HepG2 (cell line): ENCODE results near the gene APOA1. TPM values are rescaled to one million over a fixed set of nuclear protein-coding genes. Genes with fewer than 3 reads are reported as not detected.
A peak's percentile ranks its signal among the peaks of the same experiment; 100 is the strongest.

Source experiments
- ATAC-seq: fragments of 200-7000 bp; cut with Tn5 transposase; 3 replicates; pipeline ENCODE4 v1.9.1; 2020; ENCODE audit warnings: mild to moderate bottlenecking, moderate library complexity
- Bru-seq: library from RNA; stranded (reverse); fragments of 400-500 nt; gene quantifications from one replicate; lab custom pipeline; 2021; lab: Mats Ljungman, UMichigan
- BruChase-seq, 2 experiments: library from RNA; stranded (reverse); fragments of 400-500 nt; gene quantifications; one replicate each; lab custom pipeline; 2021; lab: Mats Ljungman, UMichigan
- BruUV-seq: library from RNA; stranded (reverse); fragments of 400-500 nt; replicated peaks from 2 replicates; lab custom pipeline; 2021; lab: Mats Ljungman, UMichigan
- CTCF ChIA-PET: fragments of 300-600 bp; formaldehyde crosslinking; extraction: SDS; loops from one replicate; lab custom pipeline; 2021; ENCODE audit warnings: low total read pairs, inconsistent platforms, low intra/inter-chr PET ratio; lab: Yijun Ruan, JAX
- POLR2A ChIA-PET: fragments of 350-600 bp; sonication (Branson Sonifier 250); formaldehyde crosslinking; loops from one replicate; lab custom pipeline; 2020; ENCODE audit warnings: antibody characterized with exemption, inconsistent platforms; lab: Yijun Ruan, JAX
- DNase-seq: peaks from one replicate; pipeline ENCODE4 v3.0.0-alpha.2; 2015; ENCODE audit warnings: low spot score
- FAIRE-seq: peaks from 3 replicates; lab custom pipeline; 2011; peaks lifted over from hg19 to GRCh38; lab: Jason Lieb, UNC
- H2AFZ ChIP-seq: one replicate; pipeline ENCODE4 v1.6.1; 2011; ENCODE audit warnings: low read length, inconsistent platforms
- H3K27ac ChIP-seq: fragments of 300-600 bp; 3 replicates; pipeline ENCODE4 v1.8.0; 2011; ENCODE audit warnings: mixed run types, mild to moderate bottlenecking, mixed read lengths, low read length, inconsistent platforms; ENCODE audit not compliant: insufficient read depth; ENCODE audit errors: extremely low read length
- H3K27me3 ChIP-seq, 2 experiments: fragments of 200-600 bp in 1 of 2; 2 replicates in 1 of 2; 3 replicates in 1 of 2; pipeline versions ENCODE4 v1.6.0 to v1.8.0; 2011; ENCODE audit warnings: low read length in 2 of 2, mild to moderate bottlenecking in 2 of 2, moderate library complexity in 2 of 2, inconsistent platforms in 1 of 2; ENCODE audit not compliant: insufficient read depth in 2 of 2, control insufficient read depth in 1 of 2
- H3K36me3 ChIP-seq, 2 experiments: fragments of 200-600 bp in 1 of 2; replicated peaks in 1 of 2; 2 replicates in 1 of 2; 3 replicates in 1 of 2; pipeline versions ENCODE4 v1.5.1 to v1.8.0; 2011; ENCODE audit warnings: low read length in 2 of 2, inconsistent platforms in 1 of 2; ENCODE audit not compliant: insufficient read depth in 2 of 2, control insufficient read depth in 1 of 2
- H3K4me1 ChIP-seq: 2 replicates; pipeline ENCODE4 v1.5.1; 2012; ENCODE audit warnings: low read length, inconsistent platforms; ENCODE audit not compliant: insufficient read depth
- H3K4me2 ChIP-seq: 2 replicates; pipeline ENCODE4 v1.6.0; 2011; ENCODE audit warnings: low read depth, low read length, inconsistent platforms
- H3K4me3 ChIP-seq, 3 experiments: fragments of 200-600 bp in 1 of 3; sonication (generic), shearing (Covaris generic) in 1 of 3; replicated peaks in 1 of 3; 2 replicates each; pipeline ENCODE4 v1.5.1; 2011 to 2016; ENCODE audit warnings: low read length in 3 of 3, inconsistent platforms in 2 of 3, low read depth in 2 of 3, mild to moderate bottlenecking in 2 of 3, control low read depth in 1 of 3, mixed read lengths in 1 of 3; ENCODE audit not compliant: insufficient read depth in 1 of 3
- H3K79me2 ChIP-seq: one replicate; pipeline ENCODE4 v1.6.1; 2011; ENCODE audit warnings: low read length, inconsistent platforms; ENCODE audit not compliant: insufficient read depth
- H3K9ac ChIP-seq: 2 replicates; pipeline ENCODE4 v1.6.0; 2011; ENCODE audit warnings: mild to moderate bottlenecking, low read depth, low read length, inconsistent platforms; ENCODE audit not compliant: insufficient read depth
- H3K9me3 ChIP-seq: 2 replicates; pipeline ENCODE4 v1.5.1; 2012; ENCODE audit warnings: mild to moderate bottlenecking, low read length
- H4K20me1 ChIP-seq: 2 replicates; pipeline ENCODE4 v1.6.0; 2011; ENCODE audit warnings: inconsistent platforms, mild to moderate bottlenecking, low read length, moderate library complexity; ENCODE audit not compliant: insufficient read depth
- CSRNP1 ChIP-seq: sonication (generic); formaldehyde crosslinking; IDR thresholded peaks from 2 replicates; pipeline ENCODE4 v1.8.1; 2023; ENCODE audit warnings: mild to moderate bottlenecking, missing genetic modification reagents
- DBP ChIP-seq: sonication (generic); formaldehyde crosslinking; IDR thresholded peaks from 2 replicates; pipeline ENCODE4 v1.4.0; 2020; ENCODE audit warnings: missing genetic modification reagents; ENCODE audit errors: not compliant biosample characterization
- HOMEZ ChIP-seq: IDR thresholded peaks from 2 replicates; pipeline ENCODE4 v1.6.1; 2016; ENCODE audit warnings: low read depth
- NFKBIZ ChIP-seq: IDR thresholded peaks from 2 replicates; pipeline ENCODE4 v1.6.1; 2018; ENCODE audit warnings: missing genetic modification reagents, missing compliant biosample characterization
- PAX8 ChIP-seq: sonication (generic); formaldehyde crosslinking; IDR thresholded peaks from 2 replicates; pipeline ENCODE4 v1.8.0; 2022; ENCODE audit warnings: mild to moderate bottlenecking, missing genetic modification reagents, borderline replicate concordance
- ZNF547 ChIP-seq: sonication (generic); formaldehyde crosslinking; IDR thresholded peaks from 2 replicates; pipeline ENCODE4 v1.5.1; 2020; ENCODE audit warnings: mild to moderate bottlenecking, missing genetic modification reagents
- ZNF782 ChIP-seq: sonication (generic); formaldehyde crosslinking; IDR thresholded peaks from 2 replicates; pipeline ENCODE4 v1.4.0; 2020; ENCODE audit warnings: missing genetic modification reagents, mild to moderate bottlenecking, borderline replicate concordance
- WGBS: methylation state at CpG from one replicate; pipeline ENCODE4 v1.1.6; 2017; ENCODE audit warnings: low lambda C conversion rate; 5-methylcytosine and 5-hydroxymethylcytosine counted together
- in situ Hi-C: cut with HindIII; loops from 2 replicates; pipeline ENCODE4 v1.10.0; 2017; ENCODE audit warnings: low pct_unique_long_range_greater_than_20kb; ENCODE audit not compliant: extremely low pct_ligation_motif_present
- intact Hi-C: fragments of 100-400 bp; cut with micrococcal nuclease; formaldehyde crosslinking; loops from one replicate; pipeline ENCODE4 v1.10.0; 2022; ENCODE audit not compliant: unreplicated experiment
- long read RNA-seq, 2 experiments: library from RNA in 1 of 2; library from polyadenylated mRNA in 1 of 2; stranded (forward) in 1 of 2; unstranded in 1 of 2; transcript quantifications; one replicate each; pipeline ENCODE4 v2.0.0, GENCODE V29; 2019 to 2022
- polyA minus RNA-seq, 3 experiments: library from RNA; depleted of rRNA, polyadenylated mRNA; stranded (reverse); fragments of >200 nt; gene quantifications; 2 replicates each; pipeline ENCODE4 v1.2.3, GENCODE V29; 2011; ENCODE audit warnings: low replicate concordance in 1 of 3
- polyA plus RNA-seq, 8 experiments: library from polyadenylated mRNA; depleted of rRNA in 3 of 8; stranded (reverse) in 7 of 8; unstranded in 1 of 8; fragments of >200 nt; fragmentation: Illumina TruSeq in 4 of 8; extraction: Trizol in 4 of 8; gene quantifications; 2 replicates each; pipeline versions ENCODE4 v1.2.1 to v1.2.3, GENCODE V29; 2011 to 2016; ENCODE audit warnings: low read depth in 4 of 8, missing spikeins in 1 of 8, mixed read lengths in 1 of 8; ENCODE audit not compliant: insufficient read depth in 1 of 8
- total RNA-seq, 5 experiments: library from RNA; depleted of rRNA; stranded (reverse); fragments of >200 nt; fragmentation: Illumina TruSeq; extraction: Trizol; gene quantifications; 2 replicates each; pipeline ENCODE4 v1.2.3, GENCODE V29; 2016; ENCODE audit warnings: low read depth in 1 of 5
- TF ChIP-seq, protein P1 (sequence below): sonication (generic); formaldehyde crosslinking; IDR thresholded peaks from 2 replicates; pipeline ENCODE4 v1.4.0; 2020; ENCODE audit warnings: missing genetic modification reagents, mild to moderate bottlenecking, borderline replicate concordance

Gene APOA1
- total RNA-seq (2016; rRNA removed; fragmentation: Illumina TruSeq; extraction: Trizol) (2,184 and 5,485 TPM in 2 replicates), polyA plus RNA-seq (2011; rRNA removed) (1,973 and 2,476 TPM in 2 replicates), polyA minus RNA-seq (2011; rRNA and poly(A)+ RNA removed; ENCODE audit: low replicate concordance) (0.49 and 910 TPM in 2 replicates), Bru-seq, nascent RNA (percentile 100 among the genes with signal in this experiment), BruChase-seq, experiment 1, labeled RNA remaining after a 6-hour chase (percentile 99 among the genes with signal in this experiment), BruChase-seq, experiment 2, labeled RNA remaining after a 2-hour chase (percentile 99 among the genes with signal in this experiment)
- 1,658 and 1,910 TPM in 2 replicates for total RNA-seq (2016; cell fraction: cytosol; rRNA removed; fragmentation: Illumina TruSeq; extraction: Trizol; ENCODE audit: low read depth)
- 2,147 and 5,523 TPM in 2 replicates for total RNA-seq (2016; cell fraction: insoluble cytoplasmic fraction; rRNA removed; fragmentation: Illumina TruSeq; extraction: Trizol)
- 1,317 and 1,654 TPM in 2 replicates for total RNA-seq (2016; cell fraction: membrane; rRNA removed; fragmentation: Illumina TruSeq; extraction: Trizol)
- total RNA-seq (2016; cell fraction: nucleus; rRNA removed; fragmentation: Illumina TruSeq; extraction: Trizol): 3,708 and 4,228 TPM in 2 replicates
- polyA plus RNA-seq (2011; cell fraction: cytosol; rRNA removed): 3,263 and 3,859 TPM in 2 replicates
- 1,542 and 1,981 TPM in 2 replicates for polyA plus RNA-seq (2011; cell fraction: nucleus; rRNA removed)
- 3,117 and 3,837 TPM in 2 replicates for polyA plus RNA-seq (2012)
- polyA plus RNA-seq (2016; cell fraction: cytosol; fragmentation: Illumina TruSeq; extraction: Trizol; ENCODE audit: low read depth): 1,826 and 2,113 TPM in 2 replicates
- 1,773 and 1,785 TPM in 2 replicates for polyA plus RNA-seq (2016; cell fraction: insoluble cytoplasmic fraction; fragmentation: Illumina TruSeq; extraction: Trizol; ENCODE audit: low read depth)
- polyA plus RNA-seq (2016; cell fraction: membrane; fragmentation: Illumina TruSeq; extraction: Trizol; ENCODE audit: low read depth): 1,154 and 1,399 TPM in 2 replicates
- polyA plus RNA-seq (2016; cell fraction: nucleus; fragmentation: Illumina TruSeq; extraction: Trizol; ENCODE audit: insufficient read depth, low read depth): 5,783 and 6,817 TPM in 2 replicates
- 1,155 and 1,457 TPM in 2 replicates for polyA minus RNA-seq (2011; cell fraction: cytosol; rRNA and poly(A)+ RNA removed)
- polyA minus RNA-seq (2011; cell fraction: nucleus; rRNA and poly(A)+ RNA removed): 210 and 319 TPM in 2 replicates
- long read RNA-seq, experiment 1, transcript APOA1-201 (4 exons, 1,227 nt): major isoform, 3,999 of 7,327 reads
- long read RNA-seq, experiment 1, transcript APOA1-202 (4 exons, 932 nt): minor isoform, 83 of 7,327 reads
- long read RNA-seq, experiment 1, transcript APOA1-204 (3 exons, 1,088 nt): minor isoform, 2,780 of 7,327 reads
- long read RNA-seq, experiment 1, transcript APOA1-205 (2 exons, 927 nt): minor isoform, 45 of 7,327 reads
- long read RNA-seq, experiment 1, partial matches to known transcripts: 148 of 7,327 reads
- long read RNA-seq, experiment 1, other reads (novel, unspliced or antisense): 233 of 7,327 reads
- long read RNA-seq, experiment 2, transcript APOA1-202 (4 exons, 932 nt): minor isoform, 81 of 9,083 reads
- long read RNA-seq, experiment 2, transcript APOA1-205 (2 exons, 927 nt): minor isoform, 54 of 9,083 reads
- long read RNA-seq, experiment 2, transcript APOA1-201 (4 exons, 1,227 nt): minor isoform, 370 of 9,083 reads
- long read RNA-seq, experiment 2, transcript APOA1-204 (3 exons, 1,088 nt): major isoform, 5,539 of 9,083 reads
- long read RNA-seq, experiment 2, partial matches to known transcripts: 484 of 9,083 reads
- long read RNA-seq, experiment 2, other reads (novel, unspliced or antisense): 2,511 of 9,083 reads

- peak; percentile 95 for FAIRE-seq
- peak within 1 kb of the TSS; percentile 99 for H3K27ac ChIP-seq
- BruUV-seq: no TSS peak
- ATAC-seq: peak; percentile 74
- H4K20me1 ChIP-seq: peaks cover 9% of the 10 kb centered on the region; the same call in 1 of the 2 replicates
- WGBS: 2% methylated on average over 11 of the region's 19 CpGs
- no peaks in the 10 kb centered on the region for H3K27me3 ChIP-seq
- H3K9ac ChIP-seq: peak within 1 kb of the TSS; percentile 96
- in situ Hi-C loops: loop anchor here (5.0 kb wide), 1 partner anchor 45 kb away; the partner anchor contains the start of gene APOA5
- ChIA-PET CTCF (no interaction called here), POLR2A (interaction anchor here (0.8 to 18.4 kb wide), 27 partner anchors 9 to 490 kb away, joined by 3 to 1365 read pairs (median 10); partner anchors contain the start of genes APOA4, APOA5, APOC3 and BUD13)
- H3K4me1 ChIP-seq: peaks cover 87% of the 10 kb centered on the region
- peak within 1 kb of the TSS; percentile 92 for H3K4me2 ChIP-seq
- H3K79me2 ChIP-seq: peaks cover 32% of the 10 kb centered on the region
- H3K36me3 ChIP-seq: no peaks in the 10 kb centered on the region; a peak in 2 of 5 replicates
- H3K9me3 ChIP-seq: no peaks in the 10 kb centered on the region
- peak; percentile 98 for DNase-seq
- intact Hi-C loops: loop anchor here (1.0 kb wide), 1 partner anchor 46 kb away; the partner anchor contains the start of gene APOA5
- H3K4me3 ChIP-seq: peak within 1 kb of the TSS; percentile 75 to 95 (median 92)
- no peak within 1 kb of the TSS for H2AFZ ChIP-seq
- TF ChIP-seq CSRNP1 (CRISPR knock-in tag) (peak; percentile 93), PAX8 (CRISPR knock-in tag) (no peak; the same call in 1 of the 2 replicates), HOMEZ (CRISPR knock-in tag) (no peak; the same call in 1 of the 2 replicates), ZNF547 (CRISPR knock-in tag) (0 out of 2 replicates have a peak, but pooled peaks have one; percentile 75), NFKBIZ (CRISPR knock-in tag) (no peak), DBP (CRISPR knock-in tag) (no peak), ZNF782 (peak; percentile 85; the same call in 1 of the 2 replicates)
- TF ChIP-seq, protein P1, sequence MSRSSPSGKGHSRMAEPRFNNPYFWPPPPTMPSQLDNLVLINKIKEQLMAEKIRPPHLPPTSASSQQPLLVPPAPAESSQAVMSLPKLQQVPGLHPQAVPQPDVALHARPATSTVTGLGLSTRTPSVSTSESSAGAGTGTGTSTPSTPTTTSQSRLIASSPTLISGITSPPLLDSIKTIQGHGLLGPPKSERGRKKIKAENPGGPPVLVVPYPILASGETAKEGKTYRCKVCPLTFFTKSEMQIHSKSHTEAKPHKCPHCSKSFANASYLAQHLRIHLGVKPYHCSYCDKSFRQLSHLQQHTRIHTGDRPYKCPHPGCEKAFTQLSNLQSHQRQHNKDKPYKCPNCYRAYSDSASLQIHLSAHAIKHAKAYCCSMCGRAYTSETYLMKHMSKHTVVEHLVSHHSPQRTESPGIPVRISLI: no peak
Measured at GRCh38 chr11:116837231-116838091, at the start of gene APOA1. Gene APOA1 (minus strand): TSS chr11:116837622. CDS start chr11:116837387, 235 bp downstream.
